Naive B cell (primary cell): ENCODE measurements around the gene UBAP2. TPM values are rescaled to one million over a fixed set of nuclear protein-coding genes. Genes with fewer than 3 reads are reported as not detected.

Source experiments
- ATAC-seq, 2 donors: fragments of 150-1000 bp; cut with Tn5 transposase; 2 replicates each; pipeline ENCODE4 v1.10.0; 2021; ENCODE audit warnings: low read depth in 2 of 2, mild to moderate bottlenecking in 2 of 2, moderate library complexity in 2 of 2
- DNase-seq: peaks from one replicate; pipeline ENCODE4 v3.0.0; 2022
- H3K27ac Mint-ChIP-seq, 6 donors: one replicate each; pipeline ENCODE4 v1.8.0; 2020 to 2022; ENCODE audit warnings: mild to moderate bottlenecking in 6 of 6, mixed read lengths in 6 of 6, moderate library complexity in 5 of 6, inconsistent platforms in 2 of 6
- H3K27me3 Mint-ChIP-seq, 3 donors: one replicate each; pipeline ENCODE4 v1.8.0; 2021 to 2022; ENCODE audit warnings: mixed read lengths in 3 of 3, mild to moderate bottlenecking in 1 of 3
- H3K36me3 Mint-ChIP-seq, 2 donors: one replicate each; pipeline ENCODE4 v1.8.0; 2020 to 2022; ENCODE audit warnings: mixed read lengths in 2 of 2, inconsistent platforms in 1 of 2, mild to moderate bottlenecking in 1 of 2
- H3K4me1 Mint-ChIP-seq, 3 donors: one replicate each; pipeline ENCODE4 v1.8.0; 2020 to 2022; ENCODE audit warnings: mixed read lengths in 3 of 3, inconsistent platforms in 1 of 3, mild to moderate bottlenecking in 1 of 3, moderate library complexity in 1 of 3
- H3K4me3 Mint-ChIP-seq, 8 donors: one replicate each; pipeline ENCODE4 v1.8.0; 2020 to 2022; ENCODE audit warnings: mild to moderate bottlenecking in 8 of 8, mixed read lengths in 8 of 8, moderate library complexity in 8 of 8, inconsistent platforms in 2 of 8
- H3K9me3 Mint-ChIP-seq, 7 donors: one replicate each; pipeline ENCODE4 v1.8.0; 2020 to 2022; ENCODE audit warnings: mixed read lengths in 7 of 7, mild to moderate bottlenecking in 5 of 7, inconsistent platforms in 2 of 7, moderate library complexity in 1 of 7
- polyA plus RNA-seq, 6 donors: library from polyadenylated mRNA; unstranded; fragments of 300-500 nt; fragmentation: Illumina TruSeq; gene quantifications; one replicate each; pipeline ENCODE4 v1.2.3, GENCODE V29; 2021; ENCODE audit warnings: low read depth in 6 of 6

UBAP2 gene
- polyA plus RNA-seq, 6 donors from 2014 or later: 4.1 to 11.5 (median 7.7) TPM

DNA sequence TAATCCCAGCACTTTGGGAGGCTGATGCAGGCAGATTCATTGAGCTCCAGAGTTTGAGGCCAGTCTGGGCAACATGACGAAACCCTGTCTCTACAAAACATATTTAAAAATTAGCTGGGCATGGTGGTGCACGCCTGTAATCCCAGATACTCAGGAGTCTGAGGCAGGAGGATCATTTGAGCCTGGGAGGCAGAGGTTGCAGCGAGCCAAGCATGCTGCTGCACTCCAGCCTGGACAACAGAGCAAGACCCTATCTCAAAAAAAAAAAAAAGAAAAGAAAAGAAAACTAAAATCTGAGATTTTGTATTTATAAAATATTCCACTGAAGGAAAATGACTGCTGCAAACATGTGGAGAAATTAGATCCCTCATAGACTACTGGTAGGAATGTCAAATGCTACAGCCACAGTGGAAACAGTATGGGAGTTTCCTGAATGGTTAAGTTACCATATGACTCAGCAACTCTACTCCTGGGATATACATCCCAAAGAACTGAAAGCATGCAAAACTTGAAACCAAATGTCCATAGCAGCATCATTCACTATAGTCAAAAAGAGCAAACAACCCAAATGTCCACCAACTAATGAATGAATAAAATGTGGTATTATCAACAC is 106.1 kb downstream of the UBAP2 start:
- peaks cover 0 to 2% (median 0%) of the 10 kb centered on the region in 3 donors for H3K4me1 Mint-ChIP-seq
- no peaks in the 10 kb centered on the region for H3K27me3 Mint-ChIP-seq
- DNase-seq: no peak
- ATAC-seq: no peak
- H3K27ac Mint-ChIP-seq: no peak overlapping the region
- H3K36me3 Mint-ChIP-seq: peaks cover 21 to 48% of the 10 kb centered on the region in 2 donors
- H3K9me3 Mint-ChIP-seq: no peaks in the 10 kb centered on the region
- H3K4me3 Mint-ChIP-seq: no peak overlapping the region

- H3K4me3 Mint-ChIP-seq: no peak overlapping the region
- peaks cover 0 to 2% (median 0%) of the 10 kb centered on the region in 3 donors for H3K4me1 Mint-ChIP-seq
- ATAC-seq (no peak), DNase-seq (no peak)
- peaks cover 13 to 33% of the 10 kb centered on the region in 2 donors for H3K36me3 Mint-ChIP-seq
- H3K27me3 Mint-ChIP-seq: no peaks in the 10 kb centered on the region
- no peak overlapping the region for H3K27ac Mint-ChIP-seq
- no peaks in the 10 kb centered on the region for H3K9me3 Mint-ChIP-seq
These were observed 108.5 kb downstream of the UBAP2 start for GRCh38 chr9:33939924-33940874.

DNA sequence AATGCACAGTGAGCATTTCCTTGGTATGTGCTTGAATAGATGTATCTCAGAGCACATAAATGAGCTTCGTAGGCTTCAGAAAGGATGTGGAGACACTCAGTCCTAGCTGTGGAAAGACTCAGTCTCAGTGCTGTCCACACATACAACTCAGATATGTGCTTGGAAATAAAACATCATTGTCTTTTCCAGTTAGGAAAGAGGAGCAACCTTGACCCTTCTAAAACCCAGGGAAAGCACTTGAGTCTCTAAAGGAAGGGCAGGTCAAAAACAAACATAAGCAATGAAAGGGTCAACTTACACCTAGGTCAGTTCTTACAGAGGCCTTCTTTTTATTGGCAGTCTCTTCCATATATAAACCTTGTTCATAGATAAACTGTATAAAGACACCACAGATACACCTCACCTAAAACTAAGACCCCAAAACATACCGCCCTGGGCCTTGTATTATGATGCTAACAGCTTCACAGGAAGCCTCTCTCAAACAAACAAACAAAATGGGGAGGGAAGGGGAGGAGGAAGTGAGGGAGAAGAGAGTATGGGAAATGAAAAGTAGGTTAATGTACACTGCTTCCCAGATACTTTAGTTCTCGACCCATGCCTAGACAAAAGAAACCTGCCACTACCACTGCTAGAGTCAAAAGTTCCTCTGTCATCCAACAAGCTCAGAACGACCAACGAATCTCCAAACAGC is 114.4 kb downstream of the UBAP2 start:
- no peak overlapping the region for H3K4me3 Mint-ChIP-seq
- no peak for ATAC-seq
- H3K9me3 Mint-ChIP-seq: no peaks in the 10 kb centered on the region
- H3K27me3 Mint-ChIP-seq: no peaks in the 10 kb centered on the region
- peaks cover 0 to under 1% (median 0%) of the 10 kb centered on the region in 3 donors for H3K4me1 Mint-ChIP-seq
- no peak for DNase-seq
- H3K27ac Mint-ChIP-seq: no peak overlapping the region
- H3K36me3 Mint-ChIP-seq: peaks cover 18 to 24% of the 10 kb centered on the region in 2 donors

DNA sequence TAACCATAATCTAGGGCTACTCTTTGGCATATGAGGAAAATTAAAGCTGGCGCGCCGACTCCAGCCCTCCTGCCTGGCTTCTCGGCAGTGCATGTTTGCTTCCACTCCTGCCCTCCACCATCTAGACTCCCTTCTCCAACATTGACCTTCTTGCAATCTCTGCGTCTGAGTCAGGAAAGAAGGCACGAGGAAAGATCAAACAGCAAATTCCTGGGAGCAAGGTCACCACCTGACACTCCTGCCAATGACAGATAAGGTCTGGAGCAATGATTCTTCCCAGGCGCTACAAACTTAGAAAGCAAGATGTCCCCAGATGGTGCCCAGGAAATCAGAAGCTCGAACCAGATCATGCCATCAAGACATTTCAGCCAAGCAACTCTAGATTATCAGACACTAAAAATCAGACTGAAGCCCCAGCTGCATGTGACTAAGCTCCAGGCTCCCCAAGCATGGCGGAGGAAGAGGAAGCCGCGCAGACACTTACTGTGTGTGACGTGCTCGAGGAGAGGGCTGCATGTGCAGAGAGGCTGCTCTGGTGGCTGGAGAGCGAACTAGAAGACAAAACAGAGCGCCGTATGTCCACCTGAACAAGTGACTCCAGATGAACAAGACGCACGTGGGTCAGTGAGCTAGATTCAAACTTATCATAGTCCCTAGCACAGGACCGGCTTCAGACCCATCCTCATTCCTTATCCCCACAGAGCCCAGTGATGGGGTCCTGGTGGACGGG is 116.4 kb downstream of the UBAP2 start:
- H3K9me3 Mint-ChIP-seq: no peaks in the 10 kb centered on the region

GRCh38 chr9:33931326-33931725 is 117.4 kb downstream of the UBAP2 start:
- no peaks in the 10 kb centered on the region for H3K9me3 Mint-ChIP-seq

More for the DNA sequence above, 116.4 kb downstream of the UBAP2 start:
- Mint-ChIP-seq H3K27me3 (no peaks in the 10 kb centered on the region), H3K4me3 (peak overlapping the region in 1 of 8 donors; percentile 16), H3K36me3 (peaks cover 14 to 29% of the 10 kb centered on the region in 2 donors), H3K4me1 (no peaks in the 10 kb centered on the region), H3K27ac (peak overlapping the region in 2 of 6 donors; percentile 45 to 87)
- ATAC-seq (no peak), DNase-seq (no peak)

GRCh38 chr9:33927694-33928093 is 121.0 kb downstream of the UBAP2 start:
- no peak for ATAC-seq
- peaks cover 9 to 29% of the 10 kb centered on the region in 2 donors for H3K36me3 Mint-ChIP-seq

More at GRCh38 chr9:33931326-33931725, 117.4 kb downstream of the UBAP2 start:
- DNase-seq (no peak), ATAC-seq (no peak)
- no peaks in the 10 kb centered on the region for H3K27me3 Mint-ChIP-seq
- H3K4me1 Mint-ChIP-seq: no peaks in the 10 kb centered on the region
- no peak overlapping the region for H3K27ac Mint-ChIP-seq
- H3K4me3 Mint-ChIP-seq: no peak overlapping the region
- H3K36me3 Mint-ChIP-seq: peaks cover 14 to 37% of the 10 kb centered on the region in 2 donors

DNA sequence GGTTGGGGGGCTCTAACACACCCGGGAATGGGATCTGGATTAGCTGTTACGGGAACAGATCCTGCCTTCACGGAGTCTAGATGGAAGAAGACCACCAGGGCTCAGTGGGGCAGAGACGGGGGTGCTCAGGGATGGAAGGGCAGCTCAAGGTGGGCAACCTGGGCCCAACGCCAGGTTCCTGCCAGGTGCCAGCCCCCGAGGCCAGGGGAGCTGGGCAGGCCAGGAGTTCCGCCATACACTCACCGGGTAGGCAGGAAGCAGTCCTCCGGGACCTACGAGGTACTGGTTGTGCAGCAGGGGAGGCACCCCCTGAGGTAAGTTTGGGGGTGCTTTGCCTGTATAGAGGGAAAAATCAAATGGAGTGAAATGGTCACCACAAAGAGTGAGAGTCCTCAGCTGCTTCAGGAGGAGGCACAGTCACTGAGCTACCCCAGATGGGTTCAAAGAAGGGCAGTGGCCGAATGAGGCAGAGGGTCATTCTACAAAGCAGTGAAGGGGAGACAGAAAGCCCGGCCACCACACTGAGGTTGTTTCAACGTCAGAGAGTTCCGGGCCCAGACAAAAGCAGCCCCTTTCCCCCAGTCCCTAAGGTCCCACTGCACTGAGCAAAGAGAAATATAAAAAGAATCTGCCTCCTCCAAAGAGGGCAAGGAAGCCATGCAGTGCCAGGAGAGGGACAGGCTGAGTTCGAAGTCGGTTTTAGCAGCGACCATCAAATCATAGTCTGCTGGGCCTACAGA is 121.8 kb downstream of the UBAP2 start:
- DNase-seq (no peak), ATAC-seq (no peak)
- Mint-ChIP-seq H3K27ac (peak overlapping the region in 3 of 6 donors; percentile 6 to 57 (median 30)), H3K4me1 (no peaks in the 10 kb centered on the region), H3K9me3 (no peaks in the 10 kb centered on the region), H3K36me3 (peaks cover 5 to 25% of the 10 kb centered on the region in 2 donors), H3K27me3 (no peaks in the 10 kb centered on the region), H3K4me3 (no peak overlapping the region)

More at GRCh38 chr9:33927694-33928093, 121.0 kb downstream of the UBAP2 start:
- DNase-seq: no peak
- H3K27ac Mint-ChIP-seq: peak overlapping the region in 1 of 6 donors; percentile 38
- H3K27me3 Mint-ChIP-seq: no peaks in the 10 kb centered on the region
- no peaks in the 10 kb centered on the region for H3K4me1 Mint-ChIP-seq
- peak overlapping the region in 1 of 8 donors; percentile 2 for H3K4me3 Mint-ChIP-seq
- H3K9me3 Mint-ChIP-seq: no peaks in the 10 kb centered on the region

GRCh38 chr9:33924978-33925797 is 123.5 kb downstream of the UBAP2 start:
- no peaks in the 10 kb centered on the region for H3K9me3 Mint-ChIP-seq
- no peak for ATAC-seq
- H3K4me3 Mint-ChIP-seq: no peak overlapping the region
- DNase-seq: no peak
- no peaks in the 10 kb centered on the region for H3K4me1 Mint-ChIP-seq
- H3K27me3 Mint-ChIP-seq: no peaks in the 10 kb centered on the region
- H3K27ac Mint-ChIP-seq: peak overlapping the region in 2 of 6 donors; percentile 21 to 88
- peaks cover 5 to 21% of the 10 kb centered on the region in 2 donors for H3K36me3 Mint-ChIP-seq

- no peak for DNase-seq
These were observed 124.5 kb downstream of the UBAP2 start for GRCh38 chr9:33923998-33924701.

GRCh38 chr9:33923079-33923478 is 125.6 kb downstream of the UBAP2 start:
- ATAC-seq: no peak
- peaks cover 5 to 23% of the 10 kb centered on the region in 2 donors for H3K36me3 Mint-ChIP-seq
- H3K9me3 Mint-ChIP-seq: no peaks in the 10 kb centered on the region
- no peak overlapping the region for H3K4me3 Mint-ChIP-seq
- H3K4me1 Mint-ChIP-seq: no peaks in the 10 kb centered on the region
- H3K27ac Mint-ChIP-seq: no peak overlapping the region
- DNase-seq: no peak
- H3K27me3 Mint-ChIP-seq: no peaks in the 10 kb centered on the region

More at GRCh38 chr9:33923998-33924701, 124.5 kb downstream of the UBAP2 start:
- H3K27me3 Mint-ChIP-seq: no peaks in the 10 kb centered on the region
- no peaks in the 10 kb centered on the region for H3K4me1 Mint-ChIP-seq
- peaks cover 5 to 21% of the 10 kb centered on the region in 2 donors for H3K36me3 Mint-ChIP-seq
- no peak overlapping the region for H3K4me3 Mint-ChIP-seq
- no peak for ATAC-seq
- H3K27ac Mint-ChIP-seq: peak overlapping the region in 3 of 6 donors; percentile 63 to 81 (median 80)
- no peaks in the 10 kb centered on the region for H3K9me3 Mint-ChIP-seq
